HG03025 (cell line): Measurements from ENCODE around the gene SERP2.

ENCODE experiments used
- ATAC-seq: cut with Tn5 transposase; IDR thresholded peaks from one replicate; pipeline ENCODE4 v1.9.1; 2021; ENCODE audit warnings: mild to moderate bottlenecking, moderate library complexity; ENCODE audit not compliant: unreplicated experiment, low FRiP score

Gene SERP2

DNA sequence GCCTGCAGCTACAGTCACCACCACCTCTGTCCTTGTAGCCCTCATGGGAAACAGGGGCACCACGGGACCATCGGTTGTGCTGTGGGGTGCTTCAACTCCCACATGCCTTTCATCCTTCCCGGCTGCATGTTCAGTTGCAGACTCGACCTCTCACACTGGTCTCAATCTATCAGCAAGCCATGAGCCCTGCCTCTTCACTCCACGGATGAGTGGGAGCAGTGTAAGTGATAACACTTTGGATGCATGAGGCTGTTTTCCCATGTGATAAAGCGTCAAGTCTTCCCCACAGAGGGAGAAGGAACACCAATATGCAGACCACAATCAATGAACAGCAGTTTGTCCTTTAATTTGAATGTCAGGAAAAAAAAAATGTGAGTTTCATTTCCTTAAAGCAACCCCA, 12.2 kb downstream of the SERP2 start:
- no peak for ATAC-seq

DNA sequence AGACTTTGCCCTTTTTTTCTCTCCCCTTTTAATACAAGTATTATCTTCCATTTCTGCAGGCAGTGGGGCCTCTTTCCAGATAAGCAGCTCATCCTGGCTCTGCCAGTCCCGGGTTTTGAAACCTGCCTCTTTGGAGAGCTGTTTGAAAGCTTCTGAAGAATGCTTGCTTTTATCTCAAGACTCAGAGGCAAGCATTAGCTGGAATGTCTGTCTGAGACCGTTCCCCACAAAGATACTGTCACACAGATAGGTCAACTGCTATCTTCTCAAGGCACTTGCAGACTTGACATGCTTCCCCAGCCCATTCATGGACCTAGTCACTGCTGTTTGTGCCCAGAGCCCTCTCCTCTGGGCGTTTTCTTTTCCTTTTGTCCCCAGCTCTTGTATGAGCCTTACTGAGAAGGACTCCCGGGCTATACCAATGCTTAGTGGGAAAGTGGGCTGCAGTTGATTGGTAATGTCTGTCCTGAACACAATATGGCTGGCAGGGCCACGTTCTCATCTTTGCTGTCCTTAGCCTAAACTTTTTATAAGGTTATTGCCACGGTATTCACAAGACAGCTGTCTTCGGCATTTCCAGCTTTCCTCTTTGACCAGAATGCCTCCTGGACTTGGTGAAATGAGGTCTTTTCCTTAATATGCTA, 13.4 kb downstream of the SERP2 start:
- ATAC-seq = no peak

DNA sequence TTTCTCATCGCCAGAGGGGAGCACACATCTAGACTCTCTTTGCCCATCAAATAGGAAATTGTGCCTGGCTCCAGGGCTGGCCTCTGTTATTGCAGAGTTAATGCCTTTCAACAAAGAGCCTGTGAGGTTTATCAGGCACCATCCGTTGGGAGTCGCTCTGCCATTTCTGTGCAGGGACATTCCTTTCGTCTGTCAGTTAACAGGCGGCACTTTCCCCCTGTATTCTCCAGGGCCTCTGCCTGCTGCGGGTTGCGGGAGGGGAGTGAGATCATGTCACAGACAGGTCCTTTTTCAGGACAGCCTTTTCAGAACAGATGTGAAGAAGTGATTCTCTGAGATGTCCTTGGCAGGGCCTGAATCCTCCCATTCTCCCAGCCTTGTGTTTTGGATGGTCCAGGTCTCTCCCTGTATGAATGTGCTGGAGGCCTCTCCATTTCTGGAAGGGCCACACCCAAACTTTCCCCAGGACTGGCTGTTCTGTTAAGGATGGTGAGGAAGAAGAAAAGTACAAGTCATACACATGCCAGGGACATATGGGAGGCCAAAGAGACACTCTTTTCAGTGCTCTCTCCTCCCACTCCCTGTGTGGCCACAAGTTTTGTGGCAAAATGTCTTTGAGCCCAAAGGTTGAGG, 14.9 kb downstream of the SERP2 start:
- no peak for ATAC-seq

DNA sequence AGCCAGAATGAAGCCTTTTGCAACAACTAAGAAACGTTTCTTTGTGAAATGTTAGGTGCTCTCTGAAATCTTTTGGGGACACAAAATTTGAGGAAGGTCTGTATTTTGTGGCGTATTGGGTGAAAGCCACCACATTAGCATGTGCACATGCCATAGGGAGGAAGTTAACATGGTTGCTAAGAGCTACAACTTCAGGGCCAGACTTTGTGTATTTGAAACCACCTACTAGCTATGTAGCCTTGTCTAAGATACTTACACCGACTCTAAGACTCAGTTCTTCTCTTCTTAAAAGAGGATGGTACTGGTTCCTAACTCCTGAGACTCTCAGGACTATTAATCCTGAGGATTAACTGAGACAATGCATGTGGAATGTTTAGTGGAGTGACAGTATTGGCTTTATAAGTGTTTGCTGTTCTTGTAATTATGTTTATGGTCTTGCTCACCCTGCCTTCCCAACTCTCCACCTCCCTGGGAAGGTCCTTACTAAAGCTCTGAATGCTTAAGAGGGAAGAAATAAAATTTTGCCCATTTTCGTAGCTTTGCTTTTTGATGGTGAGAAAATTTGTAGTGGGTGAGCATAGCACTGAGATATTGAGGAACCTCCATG, 15.5 kb downstream of the SERP2 start:
- no peak for ATAC-seq

DNA sequence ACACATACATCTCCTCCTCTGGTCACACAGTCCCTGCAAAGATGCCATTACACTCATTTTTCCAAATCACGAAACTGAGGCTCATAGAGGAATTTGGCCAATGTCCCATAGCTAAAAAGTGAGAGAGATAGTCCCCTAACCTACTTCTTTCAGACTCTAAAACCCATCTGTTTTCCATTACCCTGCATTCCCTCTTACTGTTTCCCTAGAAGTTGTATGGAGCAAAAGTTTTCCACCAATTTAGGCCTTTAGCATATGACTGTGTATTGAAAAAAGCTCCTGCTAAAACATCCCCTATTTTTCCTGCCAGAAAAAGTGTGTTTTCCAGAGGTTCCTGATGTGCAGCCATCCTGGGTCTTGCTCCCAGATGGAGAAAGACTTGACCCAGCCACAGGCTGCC, 16.3 kb downstream of the SERP2 start:
- no peak for ATAC-seq

DNA sequence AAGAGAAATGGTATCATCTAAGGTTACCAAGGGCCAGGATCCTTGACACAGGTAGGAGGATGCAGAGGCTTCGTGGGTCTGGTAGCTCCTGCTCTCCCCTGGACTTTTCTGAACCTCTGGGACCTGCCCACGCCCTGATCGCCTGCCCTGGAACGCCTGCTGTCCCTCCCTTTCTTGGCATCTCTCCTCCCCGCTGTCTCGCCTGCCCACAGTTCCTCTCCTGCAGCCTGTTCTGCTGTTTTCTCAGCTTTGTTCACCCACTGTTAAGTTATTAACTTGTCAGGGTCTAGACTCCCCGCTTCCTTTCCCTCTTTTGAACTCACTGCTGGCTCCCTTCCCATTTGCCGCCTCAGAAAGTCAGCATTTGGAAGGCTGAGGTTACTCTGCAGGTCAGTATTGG, 19.8 kb downstream of the SERP2 start:
- ATAC-seq = no peak

DNA sequence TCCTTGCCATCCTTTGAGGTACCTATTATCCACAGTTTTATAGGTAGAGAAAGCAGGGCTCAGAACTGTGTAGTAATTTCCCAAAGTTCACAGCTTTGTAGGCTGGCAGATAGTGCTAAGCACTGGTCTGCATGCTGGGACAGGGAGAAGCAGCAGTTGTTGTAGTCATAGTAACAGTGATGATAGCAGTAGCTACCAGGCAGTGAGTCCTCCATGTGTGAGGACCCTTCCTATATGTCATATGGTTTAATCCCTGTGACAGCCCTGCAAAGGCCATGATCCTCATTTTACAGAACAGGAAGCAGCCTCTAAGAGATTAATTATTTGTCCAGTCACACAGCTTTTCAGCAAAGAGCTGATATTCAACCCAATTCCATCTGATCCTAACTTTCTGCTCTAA, 21.0 kb downstream of the SERP2 start:
- no peak for ATAC-seq

DNA sequence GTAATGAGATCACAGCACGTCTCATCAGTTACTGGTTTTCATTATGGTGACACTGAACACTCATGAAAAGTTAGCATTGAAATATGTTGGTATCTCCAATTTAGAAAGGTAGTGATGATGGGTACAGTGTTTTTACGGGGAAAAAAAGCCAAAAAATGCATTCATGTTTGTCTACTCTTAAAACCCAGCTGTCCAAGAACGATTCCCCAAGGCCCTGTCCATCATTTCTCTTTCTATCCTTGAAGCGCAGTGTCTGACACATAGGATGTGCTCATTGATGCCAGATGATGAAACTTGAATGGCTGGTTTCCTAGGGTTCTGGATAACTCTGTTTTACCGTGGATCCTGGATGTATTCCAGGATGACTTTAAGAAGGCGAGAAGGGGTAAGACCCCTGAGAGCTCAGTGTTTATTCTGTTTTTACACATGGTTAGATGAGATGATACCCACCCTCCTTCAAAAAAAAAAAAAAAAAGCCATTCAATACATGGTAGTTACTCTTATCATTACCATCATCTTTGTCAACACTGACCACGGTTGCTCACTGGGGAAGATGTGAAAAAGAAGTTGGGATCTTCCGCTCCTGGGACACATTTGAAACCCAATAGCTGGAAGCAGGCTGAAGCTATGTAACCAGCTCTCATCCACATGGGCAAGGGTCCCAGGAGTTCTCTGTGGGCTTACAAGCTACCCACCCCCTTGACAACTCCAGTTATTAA, 22.5 kb downstream of the SERP2 start:
- ATAC-seq = no peak

DNA sequence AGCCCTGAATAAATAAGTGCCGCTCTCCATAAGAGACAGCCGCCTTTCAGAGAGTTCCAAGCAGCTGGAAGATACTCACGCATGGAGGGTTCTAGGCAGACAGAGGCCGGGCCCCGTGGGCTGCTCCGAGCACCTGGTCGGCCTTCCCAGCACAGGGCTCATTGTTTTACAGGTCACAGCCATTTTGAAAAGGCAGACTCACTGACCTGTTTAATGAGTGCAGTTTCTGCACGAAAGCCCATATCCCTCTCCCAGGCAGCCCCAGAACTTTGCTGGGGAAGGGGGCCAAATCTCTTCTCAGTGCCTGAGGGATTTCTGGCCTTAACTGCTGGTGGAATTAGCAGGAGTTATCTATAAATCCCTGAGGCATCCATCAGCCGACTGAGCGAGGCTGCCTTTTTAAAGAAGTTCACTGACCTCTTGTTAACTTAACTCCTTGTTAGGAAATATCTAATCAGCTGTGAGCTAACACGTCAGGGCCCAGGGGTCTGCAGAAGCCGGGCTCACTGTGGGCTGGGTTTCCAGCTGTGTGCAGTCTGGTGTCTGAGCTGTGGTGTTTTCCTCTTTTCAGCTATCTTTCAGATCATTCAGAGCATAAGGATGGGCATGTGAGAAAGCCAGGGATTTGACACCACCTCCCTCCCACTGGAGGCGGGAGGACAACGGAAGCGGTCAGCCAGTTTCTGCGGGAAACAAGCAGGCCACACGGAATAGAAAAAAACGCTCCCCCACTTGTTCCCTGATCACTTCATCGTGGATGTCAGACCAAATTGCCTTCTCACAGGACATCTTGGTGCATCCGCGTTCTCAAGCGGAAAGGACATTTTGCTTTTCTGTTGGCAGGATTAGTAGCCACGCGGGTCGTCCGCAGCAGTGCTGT, 23.3 kb downstream of the SERP2 start:
- ATAC-seq = no peak

DNA sequence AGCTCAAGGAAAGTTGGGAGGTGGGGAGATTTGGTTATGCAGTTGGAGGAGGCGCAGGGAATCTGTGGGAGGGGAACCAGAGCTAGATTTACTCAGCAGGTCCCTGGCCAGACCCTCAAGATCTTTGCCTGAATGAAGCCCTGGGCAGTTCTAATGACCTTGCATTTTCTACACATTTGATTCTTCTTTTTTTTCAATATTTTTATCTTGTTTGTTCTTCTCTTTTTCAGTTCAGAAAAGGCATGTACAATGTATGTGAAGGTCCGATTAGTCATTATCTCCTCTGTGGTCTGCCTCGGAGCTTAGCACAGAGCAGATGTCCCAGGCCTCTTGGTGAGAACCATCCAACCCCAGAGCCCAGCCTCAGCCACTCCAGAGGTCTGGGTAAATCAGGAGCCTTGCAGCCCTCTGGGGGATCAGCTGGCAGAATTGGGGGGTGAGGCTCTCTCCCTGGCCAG, 24.2 kb downstream of the SERP2 start:
- ATAC-seq = no peak

DNA sequence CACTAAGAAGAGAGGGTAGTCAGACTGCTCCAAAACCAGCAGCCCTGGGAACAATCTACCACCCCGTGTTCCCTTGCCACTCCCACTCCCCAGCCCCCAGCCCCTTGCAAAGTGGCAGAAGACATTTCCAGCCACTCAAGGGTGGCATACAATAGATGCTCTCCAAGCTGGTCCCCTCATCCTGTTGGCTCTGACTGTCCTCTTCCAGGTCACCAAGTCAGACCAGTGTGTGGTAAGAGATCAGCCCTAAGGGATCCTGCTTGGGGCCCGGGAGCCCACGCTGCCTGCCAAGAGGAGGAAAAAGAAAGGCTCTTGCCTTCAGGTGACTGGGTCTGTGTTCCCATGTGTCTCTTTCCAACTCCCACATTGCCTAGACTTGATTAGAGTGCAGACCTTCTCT, 25.0 kb downstream of the SERP2 start:
- ATAC-seq = no peak

DNA sequence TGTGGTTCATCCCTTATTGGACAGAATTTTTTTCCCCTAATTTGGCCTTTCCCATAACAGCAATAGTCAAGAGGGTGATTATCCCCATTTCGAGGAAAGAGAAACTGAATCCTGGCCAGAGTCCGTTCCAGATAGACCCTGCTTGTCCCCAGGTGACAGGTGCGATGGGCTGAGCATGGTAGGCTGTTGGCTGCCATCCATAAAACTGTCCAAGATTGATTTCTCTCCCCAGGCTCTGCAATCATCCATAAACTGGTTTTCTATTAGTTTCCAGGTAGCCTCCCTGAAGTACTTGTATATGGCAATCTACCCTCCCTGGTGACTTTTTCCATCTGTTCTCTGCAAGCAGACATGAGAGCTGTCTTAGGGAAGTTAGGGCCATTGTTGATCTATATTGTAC, 25.4 kb downstream of the SERP2 start:
- ATAC-seq = no peak

DNA sequence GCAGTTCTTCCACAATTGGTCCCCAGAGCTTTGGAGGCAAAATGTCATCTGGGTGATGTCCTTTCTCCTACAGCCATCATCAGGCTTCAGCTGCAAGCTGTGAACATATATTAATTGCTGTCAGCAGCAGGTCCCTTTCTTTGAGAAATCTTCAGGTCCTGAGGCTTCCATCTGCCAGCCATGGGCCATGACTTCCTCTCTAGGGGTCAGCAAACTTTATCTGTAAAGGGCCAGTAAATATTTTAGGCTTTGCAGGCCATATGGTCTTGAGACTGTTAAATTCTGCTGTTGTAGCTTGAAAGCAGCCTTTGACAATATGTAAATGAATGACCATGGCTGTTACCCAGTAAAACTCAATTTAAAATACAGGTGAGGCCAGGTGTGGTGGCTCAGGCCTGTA, 27.1 kb downstream of the SERP2 start:
- no peak for ATAC-seq

DNA sequence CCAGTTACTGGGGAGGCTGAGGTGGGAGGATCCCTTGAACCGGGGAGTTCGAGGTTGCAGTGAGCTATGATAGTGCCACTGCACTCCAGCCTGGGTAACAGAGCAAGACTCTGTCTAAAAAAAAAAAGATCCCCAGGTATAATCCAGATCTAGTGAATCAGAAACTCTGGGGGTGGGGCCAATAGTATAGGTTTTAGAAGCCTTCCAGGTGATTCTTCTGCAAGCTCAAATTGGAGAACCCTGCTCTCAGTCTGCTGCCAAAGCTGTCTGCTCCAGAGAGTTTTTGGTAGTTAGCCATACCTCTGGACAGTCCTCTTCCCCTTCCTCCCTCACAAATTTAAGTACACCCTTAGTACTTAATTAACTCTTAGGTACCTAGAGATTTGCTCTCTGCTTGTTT, 28.0 kb downstream of the SERP2 start:
- no peak for ATAC-seq

DNA sequence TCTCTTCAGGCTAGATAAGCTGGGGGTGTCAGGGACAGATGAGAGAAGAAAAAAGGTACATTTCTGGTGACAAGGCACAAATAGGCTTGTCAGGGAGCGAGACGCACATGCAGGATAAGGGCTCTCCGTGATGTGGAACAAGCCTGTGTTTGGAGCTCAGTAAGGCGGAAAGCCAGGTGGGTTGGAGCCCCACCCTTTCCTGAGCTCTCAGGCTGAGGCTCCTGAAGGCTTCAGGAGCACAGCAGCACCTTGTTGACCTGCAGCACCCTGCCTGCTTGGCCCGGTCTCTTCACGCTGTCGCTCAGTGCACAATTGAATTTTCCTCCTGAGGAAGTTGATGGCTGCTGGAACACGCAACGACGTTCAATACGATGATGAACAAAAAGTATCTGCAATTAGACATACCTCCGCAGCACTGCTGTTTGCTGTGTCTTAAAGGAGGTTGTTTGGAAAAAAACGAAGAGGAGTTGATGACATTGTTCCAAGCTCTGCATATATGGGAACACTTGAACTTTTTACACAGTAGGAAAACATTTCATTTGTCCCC, 29.3 kb downstream of the SERP2 start:
- ATAC-seq = no peak

DNA sequence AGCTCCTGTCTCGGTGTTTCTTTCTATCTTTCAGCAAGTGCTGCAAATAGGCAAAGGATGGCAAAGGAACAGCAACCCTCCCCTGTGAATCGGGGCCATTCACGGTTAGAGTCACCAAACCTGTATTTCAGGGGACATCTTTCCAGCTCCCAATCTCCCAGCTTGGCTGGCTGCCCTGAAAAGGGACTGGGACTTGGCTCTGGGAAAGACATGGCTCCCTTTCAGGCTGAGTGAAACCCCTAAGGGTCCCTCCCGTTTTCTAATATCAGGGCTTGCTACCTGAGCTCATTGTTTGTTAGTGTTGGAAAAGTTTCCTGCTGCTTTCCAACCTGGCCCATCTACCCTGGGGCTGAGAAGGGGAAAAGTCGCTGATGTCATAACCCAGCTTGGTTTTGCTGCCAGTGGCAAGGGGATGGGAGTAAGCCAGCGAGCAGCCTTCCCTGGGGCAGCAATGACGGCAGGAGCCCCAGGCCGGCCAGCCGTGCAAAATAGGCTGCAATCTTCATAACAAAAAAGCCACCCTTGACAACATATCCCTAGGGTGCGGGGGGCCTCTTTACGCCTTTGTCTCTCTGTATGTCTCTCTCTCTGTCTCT, 29.9 kb downstream of the SERP2 start:
- no peak for ATAC-seq

DNA sequence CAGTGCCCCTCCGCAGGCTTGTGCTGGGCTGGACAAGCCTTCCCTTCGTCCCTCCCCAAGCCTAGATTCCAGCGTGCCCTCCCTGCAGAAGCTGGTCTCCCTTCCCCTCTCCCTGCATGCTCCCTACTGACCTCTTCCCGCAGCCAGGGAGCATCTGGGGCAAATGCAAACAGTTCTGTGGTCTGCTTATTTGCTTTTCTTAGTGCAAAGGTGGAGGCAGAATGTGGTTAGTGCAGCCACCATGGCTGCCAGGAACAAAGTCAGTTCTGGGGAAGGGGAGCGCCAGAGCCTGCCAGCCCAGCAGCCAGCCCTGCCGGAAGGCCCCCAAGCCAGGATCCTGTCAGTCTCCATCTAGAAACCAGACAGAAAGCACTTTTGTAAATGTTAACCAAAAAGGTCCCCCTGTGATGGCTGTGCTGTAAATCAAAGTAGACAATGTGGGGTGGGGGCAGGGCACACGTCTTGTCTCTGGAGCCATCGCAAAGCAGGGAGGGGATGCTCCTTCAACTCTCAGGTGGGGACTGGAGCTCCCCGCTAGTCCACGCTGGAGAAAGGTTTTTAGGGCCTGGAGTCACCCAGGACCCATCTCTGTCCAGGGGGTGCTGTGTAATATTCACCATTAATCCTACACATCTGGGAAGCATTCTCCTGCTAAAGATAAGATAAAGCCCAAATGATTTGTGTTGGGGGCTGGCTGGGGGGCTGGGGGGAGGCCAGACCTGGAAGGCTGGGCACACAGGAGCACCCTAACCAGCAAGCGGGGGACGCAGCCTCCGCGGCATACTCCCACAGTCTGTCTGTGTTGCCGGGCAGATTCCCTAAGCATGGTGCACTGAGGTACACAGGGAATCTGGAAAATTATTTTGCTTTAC, 30.9 kb downstream of the SERP2 start:
- no peak for ATAC-seq

DNA sequence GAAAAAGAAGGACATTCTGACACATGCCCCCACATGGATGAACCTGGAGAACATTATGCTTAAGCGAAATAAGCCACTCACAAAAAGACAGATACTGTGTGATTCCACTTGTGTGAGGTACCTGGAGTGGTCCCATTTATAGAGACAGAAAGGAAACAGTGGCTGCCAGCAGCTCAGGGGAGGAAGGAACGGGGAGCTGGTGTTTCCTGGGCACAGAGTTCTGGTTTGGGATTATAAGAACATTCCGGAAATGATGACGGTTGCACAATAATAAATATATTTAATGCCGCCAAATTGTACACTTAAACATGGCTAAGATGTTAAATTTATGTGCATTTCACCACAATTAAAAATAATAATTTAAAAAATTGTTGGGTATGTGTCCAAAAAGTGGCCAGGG, 33.0 kb downstream of the SERP2 start:
- no peak for ATAC-seq

DNA sequence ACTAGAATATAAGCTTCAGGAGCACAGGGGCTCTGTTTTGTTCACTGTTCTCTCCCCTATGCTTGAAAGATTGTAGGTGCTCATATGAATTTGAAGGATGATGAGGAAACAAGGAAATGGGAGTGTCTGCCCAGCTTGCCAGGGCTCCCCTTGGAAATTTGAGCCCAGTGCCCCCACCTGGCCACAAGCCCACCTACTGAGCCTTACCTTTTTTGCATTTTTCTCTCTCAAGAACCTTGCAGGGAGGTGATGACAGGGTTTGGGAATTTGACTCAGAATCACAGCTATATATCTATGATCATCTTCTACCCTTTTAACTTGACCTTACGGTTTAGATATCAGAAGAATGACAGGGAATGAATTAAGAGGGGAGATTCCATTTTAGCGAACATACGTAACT, 33.8 kb downstream of the SERP2 start:
- ATAC-seq = no peak
